Mucosa of descending colon (tissue), 3 donors: ENCODE measurements around the gene EQTN. TPM values are rescaled to one million over a fixed set of nuclear protein-coding genes. Genes with fewer than 3 reads are reported as not detected.

Source experiments
- ATAC-seq: fragments of 200-7000 bp; cut with Tn5 transposase; one replicate; pipeline ENCODE4 v1.9.1; 2020; ENCODE audit warnings: mild to moderate bottlenecking, moderate library complexity
- DNase-seq, 3 donors: peaks; one replicate each; pipeline ENCODE4 v3.0.0-alpha.2; 2020
- H3K36me3 ChIP-seq: fragments of 200-600 bp; one replicate; pipeline ENCODE4 v1.8.0; 2021; ENCODE audit warnings: low read depth, mild to moderate bottlenecking
- H3K4me1 ChIP-seq: fragments of 200-600 bp; one replicate; pipeline ENCODE4 v1.8.0; 2021; ENCODE audit warnings: low read depth, mild to moderate bottlenecking
- H3K4me3 ChIP-seq: fragments of 200-600 bp; one replicate; pipeline ENCODE4 v1.8.0; 2021; ENCODE audit warnings: mild to moderate bottlenecking
- H3K9me3 ChIP-seq: fragments of 200-600 bp; one replicate; pipeline ENCODE4 v1.8.0; 2021; ENCODE audit warnings: mild to moderate bottlenecking
- intact Hi-C, 2 donors: fragments of 100-400 bp; cut with DNase I in 1 of 2; cut with micrococcal nuclease in 1 of 2; formaldehyde crosslinking; loops; one replicate each; pipeline versions ENCODE4 v1.11.0 to v1.11.1; 2022; cut with DNase I, micrococcal nuclease
- total RNA-seq, 3 donors: library from RNA; stranded (reverse); fragmentation: NEBNext Ultra II Directional in 2 of 3; extraction: Animal tissue kit (Norgen Biotek cat#: 25700) in 2 of 3; gene quantifications; one replicate each; pipeline versions ENCODE4 v1.2.1 to v1.2.4, GENCODE V29; 2021 to 2023
- TF ChIP-seq, protein P1 (sequence below): fragments of 200-600 bp; IDR thresholded peaks from one replicate; pipeline ENCODE4 v1.8.0; 2022; ENCODE audit warnings: antibody characterized with exemption, mild to moderate bottlenecking
- donor health status: DM: no; HTN: no; CAD: no; lungs with moderate emphysema.
- donor health status: DM: no; HTN: no; CAD: no.
- donor health status: DM: no; HTN: yes; CAD: no.

The EQTN gene
- total RNA-seq, 3 donors from 2014 or later, result 0.53 to 2.3 (median 1.4) TPM

DNA sequence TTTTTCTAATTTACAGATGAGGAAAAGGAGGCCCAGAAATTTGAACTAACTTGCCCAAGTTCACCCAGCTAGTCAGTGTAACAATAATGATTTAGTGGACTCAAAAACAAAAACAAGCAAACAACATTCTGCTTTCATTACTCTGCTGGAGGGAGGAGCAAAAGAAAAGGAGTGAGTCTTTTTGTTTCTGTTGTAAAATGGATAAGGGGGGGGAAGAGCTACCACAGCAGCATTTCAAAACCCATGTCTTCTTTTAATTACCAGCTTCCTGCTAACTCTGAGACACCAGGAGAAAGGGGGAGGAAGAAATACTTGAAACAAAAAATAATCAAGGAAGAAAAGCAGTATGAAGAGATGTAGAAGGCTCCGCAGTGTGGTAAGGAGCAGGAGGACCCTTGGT lies 39.2 kb upstream of the EQTN start:
- no peak overlapping the region for H3K4me3 ChIP-seq
- no peak for DNase-seq
- ATAC-seq, result no peak
- TF ChIP-seq, protein P1, sequence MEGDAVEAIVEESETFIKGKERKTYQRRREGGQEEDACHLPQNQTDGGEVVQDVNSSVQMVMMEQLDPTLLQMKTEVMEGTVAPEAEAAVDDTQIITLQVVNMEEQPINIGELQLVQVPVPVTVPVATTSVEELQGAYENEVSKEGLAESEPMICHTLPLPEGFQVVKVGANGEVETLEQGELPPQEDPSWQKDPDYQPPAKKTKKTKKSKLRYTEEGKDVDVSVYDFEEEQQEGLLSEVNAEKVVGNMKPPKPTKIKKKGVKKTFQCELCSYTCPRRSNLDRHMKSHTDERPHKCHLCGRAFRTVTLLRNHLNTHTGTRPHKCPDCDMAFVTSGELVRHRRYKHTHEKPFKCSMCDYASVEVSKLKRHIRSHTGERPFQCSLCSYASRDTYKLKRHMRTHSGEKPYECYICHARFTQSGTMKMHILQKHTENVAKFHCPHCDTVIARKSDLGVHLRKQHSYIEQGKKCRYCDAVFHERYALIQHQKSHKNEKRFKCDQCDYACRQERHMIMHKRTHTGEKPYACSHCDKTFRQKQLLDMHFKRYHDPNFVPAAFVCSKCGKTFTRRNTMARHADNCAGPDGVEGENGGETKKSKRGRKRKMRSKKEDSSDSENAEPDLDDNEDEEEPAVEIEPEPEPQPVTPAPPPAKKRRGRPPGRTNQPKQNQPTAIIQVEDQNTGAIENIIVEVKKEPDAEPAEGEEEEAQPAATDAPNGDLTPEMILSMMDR, result no peak
- peaks cover 20% of the 10 kb centered on the region for H3K4me1 ChIP-seq
- no peaks in the 10 kb centered on the region for H3K9me3 ChIP-seq
- intact Hi-C loops, result loop anchor here (5.0 to 10.0 kb wide), 2 partner anchors 41 to 59 kb away; no protein-coding TSS in a partner anchor
- no peaks in the 10 kb centered on the region for H3K36me3 ChIP-seq

DNA sequence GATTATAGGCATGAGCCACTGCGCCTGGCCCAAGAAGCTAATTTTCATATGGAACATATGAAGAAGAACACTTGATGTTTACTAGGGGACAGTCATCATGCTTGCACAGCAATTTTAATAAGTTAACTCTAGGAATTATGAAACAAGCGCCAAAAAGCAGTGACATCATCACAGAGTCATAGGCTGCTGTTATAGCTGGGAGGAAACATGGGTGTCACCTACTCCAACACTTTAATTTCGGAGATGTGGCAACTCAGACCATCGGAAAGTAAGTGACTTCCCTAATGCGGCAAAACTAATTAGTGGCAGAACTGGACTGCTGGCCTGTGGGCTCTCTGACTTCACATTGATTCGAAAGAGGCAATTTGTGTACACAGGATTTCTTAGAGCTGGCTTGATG lies 38.1 kb upstream of the EQTN start:
- DNase-seq, result no peak

DNA sequence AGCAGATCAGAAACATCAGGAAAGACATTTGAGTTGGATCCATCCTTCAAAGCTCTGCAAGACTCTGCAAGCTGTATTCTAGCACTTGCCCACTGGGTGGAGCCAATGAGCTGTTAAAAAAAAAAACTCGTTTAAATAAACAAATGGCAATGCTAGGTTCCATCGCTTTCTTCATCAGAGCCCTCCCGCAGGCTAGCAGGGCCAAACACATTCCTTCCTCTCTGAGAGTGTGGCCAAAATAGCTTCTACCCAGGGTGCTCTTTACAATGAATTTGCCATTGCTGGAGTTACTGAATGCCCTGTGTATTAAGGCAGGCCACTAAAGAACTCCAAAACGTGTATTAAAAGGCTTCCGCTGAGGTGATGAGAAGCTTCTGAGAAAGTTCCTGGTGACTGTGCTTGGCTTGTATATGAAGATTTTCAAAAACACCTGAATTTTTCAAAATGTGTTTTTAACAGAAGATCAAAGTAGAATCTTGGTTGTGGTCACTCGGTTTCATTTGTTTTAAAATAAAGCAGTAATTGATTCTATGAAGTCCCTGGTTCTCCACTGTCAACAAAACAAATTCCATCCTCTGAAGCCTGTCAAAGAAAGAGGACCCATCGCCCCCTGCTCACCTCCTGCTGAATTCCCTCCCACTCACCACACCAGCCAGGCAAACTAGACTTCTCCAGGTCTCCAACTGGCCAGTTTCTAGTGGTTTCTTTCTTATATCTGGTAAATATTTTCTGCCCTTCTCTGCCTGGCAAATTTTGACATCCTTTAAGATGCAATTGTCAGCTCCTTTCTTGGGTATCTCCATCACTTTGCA lies 36.5 kb upstream of the EQTN start:
- Histone ChIP-seq H3K36me3 (no peaks in the 10 kb centered on the region), H3K9me3 (no peaks in the 10 kb centered on the region), H3K4me1 (peaks cover 13% of the 10 kb centered on the region), H3K4me3 (no peak overlapping the region)
- ATAC-seq, result peak; percentile 81
- intact Hi-C loops, result loop anchor here (5.0 to 10.0 kb wide), 3 partner anchors 61 to 214 kb away; no protein-coding TSS in a partner anchor
- DNase-seq, result peak in 2 of 3 donors; percentile 44 to 66
- TF ChIP-seq, protein P1, result peak; percentile 85

More for the DNA sequence above, 38.1 kb upstream of the EQTN start:
- intact Hi-C loops, result loop anchor here (5.0 to 10.0 kb wide), 2 partner anchors 42 to 60 kb away; no protein-coding TSS in a partner anchor
- TF ChIP-seq, protein P1, result no peak
- Histone ChIP-seq H3K36me3 (no peaks in the 10 kb centered on the region), H3K9me3 (no peaks in the 10 kb centered on the region), H3K4me3 (no peak overlapping the region), H3K4me1 (peaks cover 20% of the 10 kb centered on the region)
- ATAC-seq, result no peak

DNA sequence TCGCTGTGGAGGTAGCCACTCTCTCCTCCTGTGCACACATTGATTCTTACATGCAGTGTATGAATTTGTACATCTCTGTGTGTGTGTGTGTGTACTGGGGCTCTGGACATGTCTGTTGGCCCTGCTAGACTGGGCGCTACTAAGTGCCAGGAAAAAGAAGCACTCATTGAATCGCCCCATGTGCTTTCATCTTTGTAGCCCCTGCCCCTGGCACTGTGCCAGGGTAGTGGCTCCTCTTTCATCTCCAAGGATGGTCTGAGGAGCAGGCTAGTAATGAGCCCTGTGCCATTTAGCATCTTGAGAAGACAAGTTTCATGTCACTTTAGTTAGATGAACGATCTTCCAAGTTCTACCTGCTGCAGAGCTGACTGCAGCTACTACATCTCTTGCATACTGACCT lies 34.4 kb upstream of the EQTN start:
- Histone ChIP-seq H3K9me3 (no peaks in the 10 kb centered on the region), H3K36me3 (no peaks in the 10 kb centered on the region), H3K4me1 (no peaks in the 10 kb centered on the region), H3K4me3 (no peak overlapping the region)
- TF ChIP-seq, protein P1, result no peak
- ATAC-seq (no peak), DNase-seq (no peak)
- intact Hi-C loops, result loop anchor here (5.0 to 10.0 kb wide), 3 partner anchors 63 to 216 kb away; no protein-coding TSS in a partner anchor

DNA sequence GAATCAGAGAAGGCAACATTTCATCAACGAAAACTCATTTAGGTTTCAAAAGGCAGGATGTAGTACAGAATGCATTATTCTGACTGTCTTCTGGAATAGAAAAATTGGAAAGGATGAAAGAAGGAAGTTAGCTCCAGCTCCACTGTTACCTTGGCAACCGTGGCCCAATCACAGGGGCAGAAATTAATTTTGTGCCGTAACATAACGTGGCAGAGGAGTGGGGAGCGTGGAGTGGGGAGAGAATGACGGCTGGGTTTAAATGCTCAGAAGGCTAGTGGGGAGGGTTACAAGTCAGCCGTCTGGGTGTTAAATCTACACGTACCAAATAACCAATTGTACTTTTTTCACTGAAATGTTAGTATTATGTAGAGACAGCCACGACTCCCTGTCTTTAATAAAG lies 32.3 kb upstream of the EQTN start:
- intact Hi-C loops, result no loop called here

More for the DNA sequence above, 32.3 kb upstream of the EQTN start:
- no peaks in the 10 kb centered on the region for H3K4me1 ChIP-seq
- H3K4me3 ChIP-seq, result no peak overlapping the region
- no peak for ATAC-seq
- DNase-seq, result no peak
- H3K36me3 ChIP-seq, result no peaks in the 10 kb centered on the region
- no peaks in the 10 kb centered on the region for H3K9me3 ChIP-seq
- TF ChIP-seq, protein P1, result no peak
